ENCODE results near the gene APOB. TPM values are rescaled to one million over a fixed set of nuclear protein-coding genes. Genes with fewer than 3 reads are reported as not detected.

The APOB gene
- total and polyA plus RNA-seq, 2 of the 13 experiments (the other 11 are each of a cell fraction or from before 2014, with no cell fraction given), result 1,569 to 2,515 TPM

DNA sequence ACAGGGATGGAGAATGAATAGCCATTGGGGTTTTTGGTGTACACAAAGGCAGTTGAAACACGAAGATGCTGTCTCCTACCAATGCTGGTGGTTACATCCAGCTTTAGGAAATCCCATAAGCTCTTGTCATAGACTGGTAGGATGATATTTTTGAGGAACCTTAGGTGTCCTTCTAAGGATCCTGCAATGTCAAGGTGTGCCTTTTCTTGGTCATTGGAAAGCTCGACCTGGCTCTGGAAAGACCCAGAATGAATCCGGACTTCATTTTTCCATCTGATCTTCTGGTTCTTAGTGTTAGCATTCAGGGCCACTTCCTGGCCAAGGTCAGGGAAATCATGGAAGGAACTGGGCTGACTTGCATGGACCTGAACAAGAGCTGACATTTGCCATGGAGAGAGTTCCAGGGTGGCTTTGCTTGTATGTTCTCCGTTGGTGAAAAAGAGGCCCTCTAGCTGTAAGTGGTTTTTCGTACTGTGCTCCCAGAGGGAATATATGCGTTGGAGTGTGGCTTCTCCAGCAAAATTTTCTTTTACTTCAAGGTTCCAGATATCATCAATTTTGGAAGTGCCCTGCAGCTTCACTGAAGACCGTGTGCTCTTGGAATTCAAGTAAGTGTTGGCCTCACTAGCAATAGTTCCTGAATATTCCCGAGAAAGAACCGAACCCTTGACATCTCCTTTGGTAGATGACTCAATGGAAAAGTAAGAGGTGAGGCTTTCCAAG is 38.0 kb downstream of the APOB start (continued):
- TF ChIP-seq NFKBIZ (CRISPR knock-in tag; IDR thresholded peaks at IDR 0.05), result no peak
- 0 out of 2 replicates have a peak, but pooled peaks have one; percentile 17 for TF ChIP-seq PRDM15 (CRISPR knock-in tag; IDR thresholded peaks at IDR 0.05)
- no peak for TF ChIP-seq MED1 (CRISPR knock-in tag; IDR thresholded peaks at IDR 0.05)
- TF ChIP-seq NFE2L2 (IDR thresholded peaks at IDR 0.05; ENCODE audit: low read length), result no peak
- no peak for TF ChIP-seq ZNF44 (CRISPR knock-in tag; IDR thresholded peaks at IDR 0.05)
- TF ChIP-seq ARHGAP35 (CRISPR knock-in tag; IDR thresholded peaks at IDR 0.05; ENCODE audit: borderline replicate concordance), result no peak
- TF ChIP-seq KAT8 (CRISPR knock-in tag; IDR thresholded peaks at IDR 0.05), result 0 out of 2 replicates have a peak, but pooled peaks have one; percentile 19
- no peak for TF ChIP-seq ZNF180 (CRISPR knock-in tag; IDR thresholded peaks at IDR 0.05; ENCODE audit: borderline replicate concordance, low read depth)
- TF ChIP-seq PAX8 (CRISPR knock-in tag; IDR thresholded peaks at IDR 0.05; ENCODE audit: borderline replicate concordance), result no peak
- peak; percentile 99 for TF ChIP-seq RBM22 (optimal IDR thresholded peaks at IDR 0.05; ENCODE audit: low read length)
- TF ChIP-seq, protein P1, sequence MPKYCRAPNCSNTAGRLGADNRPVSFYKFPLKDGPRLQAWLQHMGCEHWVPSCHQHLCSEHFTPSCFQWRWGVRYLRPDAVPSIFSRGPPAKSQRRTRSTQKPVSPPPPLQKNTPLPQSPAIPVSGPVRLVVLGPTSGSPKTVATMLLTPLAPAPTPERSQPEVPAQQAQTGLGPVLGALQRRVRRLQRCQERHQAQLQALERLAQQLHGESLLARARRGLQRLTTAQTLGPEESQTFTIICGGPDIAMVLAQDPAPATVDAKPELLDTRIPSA (CRISPR knock-in tag; IDR thresholded peaks at IDR 0.05; ENCODE audit: borderline replicate concordance), result 0 out of 2 replicates have a peak, but pooled peaks have one; percentile 10
- 0 out of 2 replicates have a peak, but pooled peaks have one; percentile 13 for TF ChIP-seq SIX1 (CRISPR knock-in tag; IDR thresholded peaks at IDR 0.05; ENCODE audit: borderline replicate concordance)
- TF ChIP-seq MXD1 (CRISPR knock-in tag; IDR thresholded peaks at IDR 0.05), result no peak
- TF ChIP-seq ZNF24 (IDR thresholded peaks at IDR 0.05), result no peak
- TF ChIP-seq ZBTB8A (CRISPR knock-in tag; IDR thresholded peaks at IDR 0.05; ENCODE audit: borderline replicate concordance, low read depth), result no peak
- 0 out of 2 replicates have a peak, but pooled peaks have one; percentile 33 for TF ChIP-seq HOXD1 (CRISPR knock-in tag; IDR thresholded peaks at IDR 0.05)
- TF ChIP-seq, protein P2, sequence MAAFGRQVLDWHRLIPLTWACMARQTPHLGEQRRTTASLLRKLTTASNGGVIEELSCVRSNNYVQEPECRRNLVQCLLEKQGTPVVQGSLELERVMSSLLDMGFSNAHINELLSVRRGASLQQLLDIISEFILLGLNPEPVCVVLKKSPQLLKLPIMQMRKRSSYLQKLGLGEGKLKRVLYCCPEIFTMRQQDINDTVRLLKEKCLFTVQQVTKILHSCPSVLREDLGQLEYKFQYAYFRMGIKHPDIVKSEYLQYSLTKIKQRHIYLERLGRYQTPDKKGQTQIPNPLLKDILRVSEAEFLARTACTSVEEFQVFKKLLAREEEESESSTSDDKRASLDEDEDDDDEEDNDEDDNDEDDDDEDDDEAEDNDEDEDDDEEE (CRISPR knock-in tag; IDR thresholded peaks at IDR 0.05), result no peak
- TF ChIP-seq, protein P3, sequence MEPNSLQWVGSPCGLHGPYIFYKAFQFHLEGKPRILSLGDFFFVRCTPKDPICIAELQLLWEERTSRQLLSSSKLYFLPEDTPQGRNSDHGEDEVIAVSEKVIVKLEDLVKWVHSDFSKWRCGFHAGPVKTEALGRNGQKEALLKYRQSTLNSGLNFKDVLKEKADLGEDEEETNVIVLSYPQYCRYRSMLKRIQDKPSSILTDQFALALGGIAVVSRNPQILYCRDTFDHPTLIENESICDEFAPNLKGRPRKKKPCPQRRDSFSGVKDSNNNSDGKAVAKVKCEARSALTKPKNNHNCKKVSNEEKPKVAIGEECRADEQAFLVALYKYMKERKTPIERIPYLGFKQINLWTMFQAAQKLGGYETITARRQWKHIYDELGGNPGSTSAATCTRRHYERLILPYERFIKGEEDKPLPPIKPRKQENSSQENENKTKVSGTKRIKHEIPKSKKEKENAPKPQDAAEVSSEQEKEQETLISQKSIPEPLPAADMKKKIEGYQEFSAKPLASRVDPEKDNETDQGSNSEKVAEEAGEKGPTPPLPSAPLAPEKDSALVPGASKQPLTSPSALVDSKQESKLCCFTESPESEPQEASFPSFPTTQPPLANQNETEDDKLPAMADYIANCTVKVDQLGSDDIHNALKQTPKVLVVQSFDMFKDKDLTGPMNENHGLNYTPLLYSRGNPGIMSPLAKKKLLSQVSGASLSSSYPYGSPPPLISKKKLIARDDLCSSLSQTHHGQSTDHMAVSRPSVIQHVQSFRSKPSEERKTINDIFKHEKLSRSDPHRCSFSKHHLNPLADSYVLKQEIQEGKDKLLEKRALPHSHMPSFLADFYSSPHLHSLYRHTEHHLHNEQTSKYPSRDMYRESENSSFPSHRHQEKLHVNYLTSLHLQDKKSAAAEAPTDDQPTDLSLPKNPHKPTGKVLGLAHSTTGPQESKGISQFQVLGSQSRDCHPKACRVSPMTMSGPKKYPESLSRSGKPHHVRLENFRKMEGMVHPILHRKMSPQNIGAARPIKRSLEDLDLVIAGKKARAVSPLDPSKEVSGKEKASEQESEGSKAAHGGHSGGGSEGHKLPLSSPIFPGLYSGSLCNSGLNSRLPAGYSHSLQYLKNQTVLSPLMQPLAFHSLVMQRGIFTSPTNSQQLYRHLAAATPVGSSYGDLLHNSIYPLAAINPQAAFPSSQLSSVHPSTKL (CRISPR knock-in tag; IDR thresholded peaks at IDR 0.05), result no peak

Data from HepG2 (cell line).